HepG2 (cell line): ENCODE results near the gene RPP25L. TPM values are rescaled to one million over a fixed set of nuclear protein-coding genes. Genes with fewer than 3 reads are reported as not detected.
A peak's percentile ranks its signal among the peaks of the same experiment; 100 is the strongest.

Experiments
- ERF ChIP-seq: IDR thresholded peaks from 2 replicates; pipeline ENCODE4 v1.6.1; 2018; ENCODE audit warnings: missing biosample characterization, missing genetic modification reagents
- FOXC1 ChIP-seq: sonication (generic); formaldehyde crosslinking; IDR thresholded peaks from 2 replicates; pipeline ENCODE4 v1.8.0; 2022; ENCODE audit warnings: mild to moderate bottlenecking, missing genetic modification reagents, borderline replicate concordance
- HDAC6 ChIP-seq: fragments of 200-600 bp; sonication (generic); IDR thresholded peaks from 2 replicates; pipeline ENCODE4 v1.7.0; 2017; ENCODE audit warnings: mild to moderate bottlenecking, antibody characterized with exemption, low read length, low read depth
- HNRNPL ChIP-seq: fragments of 200-400 bp; formaldehyde crosslinking; IDR thresholded peaks from 2 replicates; pipeline ENCODE4 v1.6.1; 2017; ENCODE audit warnings: mild to moderate bottlenecking, low read depth, low read length
- MAZ ChIP-seq, 2 experiments: sonication (generic) in 1 of 2; formaldehyde crosslinking in 1 of 2; IDR thresholded peaks; 2 replicates each; pipeline versions ENCODE4 v1.5.0 to v1.6.1; 2012 to 2020; ENCODE audit warnings: low read depth in 2 of 2, mild to moderate bottlenecking in 2 of 2, borderline replicate concordance in 1 of 2, improper control_type of control experiment in 1 of 2, low read length in 1 of 2, missing genetic modification reagents in 1 of 2, moderate library complexity in 1 of 2
- PITX1 ChIP-seq: sonication (generic); formaldehyde crosslinking; IDR thresholded peaks from 2 replicates; pipeline ENCODE4 v1.5.1; 2020; ENCODE audit warnings: mild to moderate bottlenecking, missing genetic modification reagents
- SP2 ChIP-seq: sonication (generic); formaldehyde crosslinking; IDR thresholded peaks from 2 replicates; pipeline ENCODE4 v1.5.1; 2020; ENCODE audit warnings: mild to moderate bottlenecking, missing genetic modification reagents
- THYN1 ChIP-seq: sonication (generic); formaldehyde crosslinking; IDR thresholded peaks from 2 replicates; pipeline ENCODE4 v1.8.1; 2023; ENCODE audit warnings: low read depth, mild to moderate bottlenecking, moderate library complexity, missing genetic modification reagents, borderline replicate concordance
- ZBTB20 ChIP-seq: sonication (generic); formaldehyde crosslinking; IDR thresholded peaks from 2 replicates; pipeline ENCODE4 v1.8.1; 2023; ENCODE audit warnings: missing genetic modification reagents, low read depth, mild to moderate bottlenecking, borderline replicate concordance
- ZBTB8A ChIP-seq: sonication (generic); formaldehyde crosslinking; IDR thresholded peaks from 2 replicates; pipeline ENCODE4 v1.4.0; 2020; ENCODE audit warnings: mild to moderate bottlenecking, low read depth, missing genetic modification reagents, borderline replicate concordance
- ZNF839 ChIP-seq: sonication (generic); formaldehyde crosslinking; IDR thresholded peaks from 2 replicates; pipeline ENCODE4 v1.4.0; 2020; ENCODE audit warnings: missing genetic modification reagents, mild to moderate bottlenecking, borderline replicate concordance
- ZNF883 ChIP-seq: sonication (generic); formaldehyde crosslinking; IDR thresholded peaks from 2 replicates; pipeline ENCODE4 v1.5.1; 2020; ENCODE audit warnings: mild to moderate bottlenecking, missing genetic modification reagents; ENCODE audit errors: not compliant biosample characterization
- polyA plus RNA-seq, 8 experiments: library from polyadenylated mRNA; depleted of rRNA in 3 of 8; stranded (reverse) in 7 of 8; unstranded in 1 of 8; fragments of >200 nt; fragmentation: Illumina TruSeq in 4 of 8; extraction: Trizol in 4 of 8; gene quantifications; 2 replicates each; pipeline versions ENCODE4 v1.2.1 to v1.2.3, GENCODE V29; 2011 to 2016; ENCODE audit warnings: low read depth in 4 of 8, missing spikeins in 1 of 8, mixed read lengths in 1 of 8; ENCODE audit not compliant: insufficient read depth in 1 of 8
- total RNA-seq, 5 experiments: library from RNA; depleted of rRNA; stranded (reverse); fragments of >200 nt; fragmentation: Illumina TruSeq; extraction: Trizol; gene quantifications; 2 replicates each; pipeline ENCODE4 v1.2.3, GENCODE V29; 2016; ENCODE audit warnings: low read depth in 1 of 5
- TF ChIP-seq, protein P1 (sequence below), 2 experiments: sonication (generic) in 1 of 2; formaldehyde crosslinking in 1 of 2; IDR thresholded peaks; 2 replicates each; pipeline versions ENCODE4 v1.4.0 to v1.6.1; 2016 to 2020; ENCODE audit warnings: borderline replicate concordance in 1 of 2, low read depth in 1 of 2, mild to moderate bottlenecking in 1 of 2, missing genetic modification reagents in 1 of 2
- TF ChIP-seq, protein P2 (sequence below): sonication (generic); formaldehyde crosslinking; IDR thresholded peaks from 2 replicates; pipeline ENCODE4 v1.5.0; 2020; ENCODE audit warnings: mild to moderate bottlenecking, missing genetic modification reagents
- TF ChIP-seq, protein P3 (sequence below): sonication (generic); formaldehyde crosslinking; IDR thresholded peaks from 2 replicates; pipeline ENCODE4 v1.4.0; 2020; ENCODE audit warnings: missing genetic modification reagents
- TF ChIP-seq, protein P4 (sequence below): sonication (generic); formaldehyde crosslinking; IDR thresholded peaks from 2 replicates; pipeline ENCODE4 v1.8.0; 2022; ENCODE audit warnings: missing genetic modification reagents, mild to moderate bottlenecking, moderate library complexity, borderline replicate concordance

Gene RPP25L
- total and polyA plus RNA-seq, 2 of the 13 experiments (the other 11 are each of a cell fraction or from before 2014, with no cell fraction given): 24.5 to 27.3 TPM

DNA sequence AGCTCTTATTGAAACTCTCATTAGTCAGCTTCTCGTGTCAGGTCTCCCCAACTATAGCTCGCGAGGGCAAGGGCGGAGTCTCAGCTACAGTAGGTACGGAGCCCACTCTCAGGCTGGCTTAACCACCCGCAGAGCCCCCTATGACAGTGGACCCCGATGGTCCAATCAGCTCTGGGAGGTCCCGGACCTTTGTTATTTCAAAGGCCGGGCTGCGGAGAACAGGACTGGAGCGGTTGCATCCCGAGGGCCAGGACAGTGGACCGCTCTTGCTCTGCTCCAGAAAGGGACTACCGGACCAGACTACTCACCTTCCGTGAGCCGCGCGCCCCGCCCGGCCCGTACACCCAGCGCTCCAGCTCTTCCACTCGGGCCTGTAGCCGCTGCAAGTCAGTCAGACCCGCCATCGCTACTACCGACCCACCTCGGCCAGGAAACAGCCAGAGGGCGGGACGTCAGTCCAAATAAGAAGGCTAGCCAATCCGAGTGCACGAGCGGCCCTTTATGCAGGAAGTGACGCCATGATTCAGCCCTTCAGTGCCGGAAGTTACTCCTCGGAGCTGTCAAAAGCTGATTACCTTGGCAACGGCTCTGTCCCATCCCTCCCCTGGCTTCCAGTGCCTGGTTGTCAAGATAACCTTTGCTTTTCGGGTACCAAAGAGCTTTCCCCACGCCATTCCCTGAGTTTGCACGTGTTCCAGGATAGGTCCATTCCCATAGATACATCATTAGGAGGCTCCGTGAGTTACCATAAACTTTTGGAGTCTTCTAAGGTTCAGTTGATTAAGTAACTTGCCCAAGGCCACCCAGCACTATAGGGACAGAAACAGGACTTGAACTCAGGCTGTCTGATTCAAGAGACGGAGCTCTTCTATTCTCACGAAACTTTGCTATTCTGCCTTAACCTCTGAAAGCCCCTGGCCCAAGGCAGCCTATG is 8.4 kb upstream of the RPP25L start, which contains the start of gene DCTN3 (continued):
- TF ChIP-seq MAZ (IDR thresholded peaks at IDR 0.05; ENCODE audit: borderline replicate concordance, low read depth, low read length) (no peak), MAZ (CRISPR knock-in tag; IDR thresholded peaks at IDR 0.05; ENCODE audit: low read depth) (no peak; the same call in 1 of the 2 replicates), SP2 (peak; percentile 91), THYN1 (CRISPR knock-in tag) (no peak), ZNF883 (CRISPR knock-in tag) (no peak), ZBTB8A (CRISPR knock-in tag) (no peak), PITX1 (CRISPR knock-in tag) (no peak), ZBTB20 (CRISPR knock-in tag) (no peak), HNRNPL (no peak), HDAC6 (no peak), ERF (CRISPR knock-in tag) (no peak; the same call in 1 of the 2 replicates), FOXC1 (CRISPR knock-in tag) (no peak), ZNF839 (CRISPR knock-in tag) (no peak)
- TF ChIP-seq, protein P1, sequence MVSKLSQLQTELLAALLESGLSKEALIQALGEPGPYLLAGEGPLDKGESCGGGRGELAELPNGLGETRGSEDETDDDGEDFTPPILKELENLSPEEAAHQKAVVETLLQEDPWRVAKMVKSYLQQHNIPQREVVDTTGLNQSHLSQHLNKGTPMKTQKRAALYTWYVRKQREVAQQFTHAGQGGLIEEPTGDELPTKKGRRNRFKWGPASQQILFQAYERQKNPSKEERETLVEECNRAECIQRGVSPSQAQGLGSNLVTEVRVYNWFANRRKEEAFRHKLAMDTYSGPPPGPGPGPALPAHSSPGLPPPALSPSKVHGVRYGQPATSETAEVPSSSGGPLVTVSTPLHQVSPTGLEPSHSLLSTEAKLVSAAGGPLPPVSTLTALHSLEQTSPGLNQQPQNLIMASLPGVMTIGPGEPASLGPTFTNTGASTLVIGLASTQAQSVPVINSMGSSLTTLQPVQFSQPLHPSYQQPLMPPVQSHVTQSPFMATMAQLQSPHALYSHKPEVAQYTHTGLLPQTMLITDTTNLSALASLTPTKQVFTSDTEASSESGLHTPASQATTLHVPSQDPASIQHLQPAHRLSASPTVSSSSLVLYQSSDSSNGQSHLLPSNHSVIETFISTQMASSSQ (IDR thresholded peaks at IDR 0.05; ENCODE audit: low read depth): no peak
- TF ChIP-seq, protein P1 (CRISPR knock-in tag; IDR thresholded peaks at IDR 0.05; ENCODE audit: borderline replicate concordance): no peak
- TF ChIP-seq, protein P2, sequence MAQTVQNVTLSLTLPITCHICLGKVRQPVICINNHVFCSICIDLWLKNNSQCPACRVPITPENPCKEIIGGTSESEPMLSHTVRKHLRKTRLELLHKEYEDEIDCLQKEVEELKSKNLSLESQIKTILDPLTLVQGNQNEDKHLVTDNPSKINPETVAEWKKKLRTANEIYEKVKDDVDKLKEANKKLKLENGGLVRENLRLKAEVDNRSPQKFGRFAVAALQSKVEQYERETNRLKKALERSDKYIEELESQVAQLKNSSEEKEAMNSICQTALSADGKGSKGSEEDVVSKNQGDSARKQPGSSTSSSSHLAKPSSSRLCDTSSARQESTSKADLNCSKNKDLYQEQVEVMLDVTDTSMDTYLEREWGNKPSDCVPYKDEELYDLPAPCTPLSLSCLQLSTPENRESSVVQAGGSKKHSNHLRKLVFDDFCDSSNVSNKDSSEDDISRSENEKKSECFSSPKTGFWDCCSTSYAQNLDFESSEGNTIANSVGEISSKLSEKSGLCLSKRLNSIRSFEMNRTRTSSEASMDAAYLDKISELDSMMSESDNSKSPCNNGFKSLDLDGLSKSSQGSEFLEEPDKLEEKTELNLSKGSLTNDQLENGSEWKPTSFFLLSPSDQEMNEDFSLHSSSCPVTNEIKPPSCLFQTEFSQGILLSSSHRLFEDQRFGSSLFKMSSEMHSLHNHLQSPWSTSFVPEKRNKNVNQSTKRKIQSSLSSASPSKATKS (CRISPR knock-in tag): no peak
- TF ChIP-seq, protein P3, sequence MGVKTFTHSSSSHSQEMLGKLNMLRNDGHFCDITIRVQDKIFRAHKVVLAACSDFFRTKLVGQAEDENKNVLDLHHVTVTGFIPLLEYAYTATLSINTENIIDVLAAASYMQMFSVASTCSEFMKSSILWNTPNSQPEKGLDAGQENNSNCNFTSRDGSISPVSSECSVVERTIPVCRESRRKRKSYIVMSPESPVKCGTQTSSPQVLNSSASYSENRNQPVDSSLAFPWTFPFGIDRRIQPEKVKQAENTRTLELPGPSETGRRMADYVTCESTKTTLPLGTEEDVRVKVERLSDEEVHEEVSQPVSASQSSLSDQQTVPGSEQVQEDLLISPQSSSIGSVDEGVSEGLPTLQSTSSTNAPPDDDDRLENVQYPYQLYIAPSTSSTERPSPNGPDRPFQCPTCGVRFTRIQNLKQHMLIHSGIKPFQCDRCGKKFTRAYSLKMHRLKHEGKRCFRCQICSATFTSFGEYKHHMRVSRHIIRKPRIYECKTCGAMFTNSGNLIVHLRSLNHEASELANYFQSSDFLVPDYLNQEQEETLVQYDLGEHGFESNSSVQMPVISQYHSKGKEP: no peak
- TF ChIP-seq, protein P4, sequence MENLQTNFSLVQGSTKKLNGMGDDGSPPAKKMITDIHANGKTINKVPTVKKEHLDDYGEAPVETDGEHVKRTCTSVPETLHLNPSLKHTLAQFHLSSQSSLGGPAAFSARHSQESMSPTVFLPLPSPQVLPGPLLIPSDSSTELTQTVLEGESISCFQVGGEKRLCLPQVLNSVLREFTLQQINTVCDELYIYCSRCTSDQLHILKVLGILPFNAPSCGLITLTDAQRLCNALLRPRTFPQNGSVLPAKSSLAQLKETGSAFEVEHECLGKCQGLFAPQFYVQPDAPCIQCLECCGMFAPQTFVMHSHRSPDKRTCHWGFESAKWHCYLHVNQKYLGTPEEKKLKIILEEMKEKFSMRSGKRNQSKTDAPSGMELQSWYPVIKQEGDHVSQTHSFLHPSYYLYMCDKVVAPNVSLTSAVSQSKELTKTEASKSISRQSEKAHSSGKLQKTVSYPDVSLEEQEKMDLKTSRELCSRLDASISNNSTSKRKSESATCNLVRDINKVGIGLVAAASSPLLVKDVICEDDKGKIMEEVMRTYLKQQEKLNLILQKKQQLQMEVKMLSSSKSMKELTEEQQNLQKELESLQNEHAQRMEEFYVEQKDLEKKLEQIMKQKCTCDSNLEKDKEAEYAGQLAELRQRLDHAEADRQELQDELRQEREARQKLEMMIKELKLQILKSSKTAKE (CRISPR knock-in tag): no peak
